K562 (cell line): ENCODE data around the gene RPTOR. TPM values are rescaled to one million over a fixed set of nuclear protein-coding genes. Genes with fewer than 3 reads are reported as not detected.

Experiments used
- ATAC-seq: fragments of 200-7000 bp; cut with Tn5 transposase; 3 replicates; pipeline ENCODE4 v1.9.1; 2020; ENCODE audit warnings: moderate library complexity
- BruUV-seq: library from RNA; stranded (reverse); fragments of 400-500 nt; replicated peaks from 2 replicates; lab custom pipeline; 2021; lab: Mats Ljungman, UMichigan
- CTCF ChIA-PET: fragments of 300-600 bp; formaldehyde crosslinking; extraction: SDS; loops from one replicate; lab custom pipeline; 2021; ENCODE audit warnings: low intra/inter-chr PET ratio; lab: Yijun Ruan, JAX
- POLR2A ChIA-PET: fragments of 300-600, 350-650 bp; sonication (Branson Sonifier 250); formaldehyde crosslinking; extraction: SDS; loops from one replicate; lab custom pipeline; 2021; ENCODE audit warnings: antibody characterized with exemption, inconsistent platforms; lab: Yijun Ruan, JAX
- DNase-seq, 4 experiments: peaks; one replicate each; pipeline versions ENCODE4 v3.0.0 to v3.0.0-alpha.2; 2011 to 2018; ENCODE audit warnings: low spot score in 3 of 4, mixed read lengths in 3 of 4; ENCODE audit errors: extremely low read depth in 1 of 4
- FAIRE-seq: peaks from 2 replicates; lab custom pipeline; 2011; peaks lifted over from hg19 to GRCh38; lab: Jason Lieb, UNC
- H2AFZ ChIP-seq: 2 replicates; pipeline ENCODE4 v1.6.0; 2011; ENCODE audit warnings: low read depth, low read length, control low read depth, inconsistent platforms
- H3K27ac ChIP-seq: fragments of 200-600 bp; 3 replicates; pipeline ENCODE4 v1.8.0; 2011; ENCODE audit warnings: low read depth, mild to moderate bottlenecking, control low read depth, inconsistent platforms, low read length, moderate library complexity, mixed read lengths; ENCODE audit errors: extremely low read depth
- H3K27me3 ChIP-seq, 2 experiments: fragments of 300-600 bp in 1 of 2; 2 replicates in 1 of 2; 3 replicates in 1 of 2; pipeline versions ENCODE4 v1.6.0 to v1.8.0; 2011; ENCODE audit warnings: inconsistent platforms in 2 of 2, low read length in 2 of 2, mild to moderate bottlenecking in 1 of 2, mixed read lengths in 1 of 2, moderate library complexity in 1 of 2; ENCODE audit not compliant: control insufficient read depth in 2 of 2, insufficient read depth in 2 of 2
- H3K36me3 ChIP-seq: fragments of 300-600 bp; 3 replicates; pipeline ENCODE4 v1.8.0; 2011; ENCODE audit warnings: mild to moderate bottlenecking, low read length, inconsistent platforms; ENCODE audit not compliant: control insufficient read depth, insufficient read depth
- H3K4me1 ChIP-seq, 2 experiments: fragments of 200-600 bp in 1 of 2; replicated peaks in 1 of 2; 2 replicates in 1 of 2; 3 replicates in 1 of 2; pipeline versions ENCODE4 v1.5.1 to v1.8.0; 2011; ENCODE audit warnings: inconsistent platforms in 2 of 2, low read length in 2 of 2, mild to moderate bottlenecking in 1 of 2, mixed read lengths in 1 of 2, moderate library complexity in 1 of 2; ENCODE audit not compliant: control insufficient read depth in 2 of 2, insufficient read depth in 2 of 2
- H3K4me2 ChIP-seq: 2 replicates; pipeline ENCODE4 v1.6.1; 2011; ENCODE audit warnings: low read length, control low read depth, inconsistent platforms, mixed read lengths; ENCODE audit not compliant: insufficient read depth
- H3K4me3 ChIP-seq: fragments of 200-600 bp; sonication (generic), shearing (Covaris generic); 2 replicates; pipeline ENCODE4 v1.5.1; 2016; ENCODE audit warnings: control low read depth, inconsistent platforms
- H3K79me2 ChIP-seq: fragments of 200-600 bp; 3 replicates; pipeline ENCODE4 v1.8.0; 2011; ENCODE audit warnings: low read length, inconsistent platforms; ENCODE audit not compliant: control insufficient read depth, insufficient read depth
- H3K9ac ChIP-seq, 2 experiments: 2 replicates each; pipeline versions ENCODE4 v1.6.0 to v1.6.1; 2011; ENCODE audit warnings: low read depth in 2 of 2, low read length in 2 of 2, control low read depth in 1 of 2, inconsistent platforms in 1 of 2, mild to moderate bottlenecking in 1 of 2, mixed read lengths in 1 of 2; ENCODE audit not compliant: insufficient read depth in 1 of 2
- H3K9me1 ChIP-seq: one replicate; pipeline ENCODE4 v1.6.0; 2011; ENCODE audit warnings: inconsistent platforms, mild to moderate bottlenecking, low read length, moderate library complexity; ENCODE audit not compliant: control insufficient read depth, insufficient read depth
- H3K9me3 ChIP-seq: replicated peaks from 2 replicates; pipeline ENCODE4 v1.5.1; 2011; ENCODE audit warnings: low read depth, low read length, inconsistent platforms; ENCODE audit not compliant: control insufficient read depth, insufficient read depth
- H4K20me1 ChIP-seq: replicated peaks from 2 replicates; pipeline ENCODE4 v1.6.1; 2011; ENCODE audit warnings: low read length, inconsistent platforms, mixed read lengths; ENCODE audit not compliant: control insufficient read depth, insufficient read depth
- BRF2 ChIP-seq: IDR thresholded peaks from 3 replicates; pipeline ENCODE4 v1.6.1; 2011; ENCODE audit warnings: borderline replicate concordance, mild to moderate bottlenecking; ENCODE audit not compliant: insufficient read length, insufficient read depth
- FUS ChIP-seq: fragments of 200-400 bp; formaldehyde crosslinking; optimal IDR thresholded peaks from 2 replicates; pipeline ENCODE3; 2017; ENCODE audit warnings: low read depth, low read length
- MECOM ChIP-seq: fragments of 250-450 bp; sonication (Bioruptor Pico); IDR thresholded peaks from 2 replicates; pipeline ENCODE4 v1.8.0; 2022; ENCODE audit warnings: inconsistent platforms
- NR2C2 ChIP-seq, 2 experiments: fragments of 200-800 bp in 1 of 2; sonication (Bioruptor generic) in 1 of 2; sonication (generic) in 1 of 2; formaldehyde crosslinking in 1 of 2; IDR thresholded peaks; 2 replicates each; pipeline versions ENCODE4 v1.6.1 to v1.8.0; 2016 to 2022; ENCODE audit warnings: mild to moderate bottlenecking in 1 of 2, missing compliant biosample characterization in 1 of 2, missing genetic modification characterization in 1 of 2, missing genetic modification reagents in 1 of 2
- STAT5A ChIP-seq: IDR thresholded peaks from 2 replicates; pipeline ENCODE4 v1.6.1; 2012; ENCODE audit warnings: low read length, inconsistent platforms, borderline replicate concordance
- ZNF77 ChIP-seq: fragments of 250-450 bp; sonication (Bioruptor Pico); IDR thresholded peaks from 2 replicates; pipeline ENCODE4 v1.5.0; 2020
- WGBS: fragments of 100-300 bp; shearing (Covaris generic); methylation state at CpG from one replicate; pipeline ENCODE4 v1.1.6; 2016; ENCODE audit warnings: low coverage, mixed read lengths; ENCODE audit not compliant: insufficient coverage; ENCODE audit errors: missing lambda C conversion rate; 5-methylcytosine and 5-hydroxymethylcytosine counted together
- in situ Hi-C: fragments of 300-500 bp; cut with MboI; formaldehyde crosslinking; loops from 4 replicates; pipeline ENCODE4 v1.15.0; 2018; ENCODE audit warnings: inconsistent platforms, mixed read lengths
- intact Hi-C: fragments of 100-400 bp; cut with micrococcal nuclease; formaldehyde crosslinking; loops from 2 replicates; pipeline ENCODE4 v1.14.2; 2022
- polyA plus RNA-seq, 8 experiments: library from polyadenylated mRNA; depleted of rRNA in 4 of 8; stranded (reverse) in 5 of 8; unstranded in 3 of 8; fragments of >200 nt; fragmentation: Nextera tagmentation in 2 of 8; fragmentation: Illumina TruSeq in 1 of 8; extraction: Ambion mirVana in 2 of 8; extraction: Trizol in 1 of 8; gene quantifications; 2 replicates each; pipeline versions ENCODE4 v1.2.1 to v1.2.3, GENCODE V29; 2011 to 2014; ENCODE audit warnings: inconsistent platforms in 1 of 8, missing spikeins in 1 of 8
- total RNA-seq, 7 experiments: library from RNA; depleted of rRNA in 6 of 7; stranded (reverse); fragments of >200 nt in 6 of 7; fragmentation: Illumina TruSeq in 2 of 7; extraction: Trizol in 2 of 7; gene quantifications; 2 replicates each; pipeline versions ENCODE4 v1.2.1 to v1.2.3, GENCODE V29; 2011 to 2021; ENCODE audit warnings: low replicate concordance in 1 of 7

RPTOR gene
- total and polyA plus RNA-seq, 9 of the 15 experiments (the other 6 are each of a cell fraction or from before 2014, with no cell fraction given), result 0.24 to 54.1 (median 10.2) TPM

- CTCF ChIA-PET, result no interaction called here
- Histone ChIP-seq H3K79me2 (no peaks in the 10 kb centered on the region; the same call in 2 of the 3 replicates), H3K4me2 (no peak overlapping the region), H3K9me1 (no peaks in the 10 kb centered on the region), H3K36me3 (peaks cover 10% of the 10 kb centered on the region; the same call in 2 of the 3 replicates), H3K9me3 (no peaks in the 10 kb centered on the region), H4K20me1 (no peaks in the 10 kb centered on the region; the same call in 1 of the 2 replicates), H3K4me3 (no peak overlapping the region), H3K27ac (no peak overlapping the region), H3K27me3 (no peaks in the 10 kb centered on the region), H2AFZ (no peak overlapping the region), H3K4me1 (peaks cover 6 to 11% of the 10 kb centered on the region in 2 experiments; a peak in 2 of 5 replicates), H3K9ac (no peak overlapping the region)
- no peak for ATAC-seq
- no peak for DNase-seq
- intact Hi-C loops, result no loop called here
- FAIRE-seq, result no peak
- no TSS peak for BruUV-seq
- in situ Hi-C loops, result no loop called here
- 93% methylated on average over 24 of the region's 24 CpGs for whole genome bisulfite sequencing
- TF ChIP-seq ZNF77 (no peak), FUS (no peak), MECOM (CRISPR knock-in tag) (no peak), STAT5A (no peak), NR2C2 (CRISPR knock-in tag; IDR thresholded peaks at IDR 0.05) (no peak), NR2C2 (tag; IDR thresholded peaks at IDR 0.05) (no peak), BRF2 (no peak)
- POLR2A ChIA-PET, result no interaction called here
Observed at GRCh38 chr17:80779336-80779735, 234.7 kb downstream of the RPTOR start.
